ENCODE measurements around the gene DLG2.

Gene DLG2

DNA sequence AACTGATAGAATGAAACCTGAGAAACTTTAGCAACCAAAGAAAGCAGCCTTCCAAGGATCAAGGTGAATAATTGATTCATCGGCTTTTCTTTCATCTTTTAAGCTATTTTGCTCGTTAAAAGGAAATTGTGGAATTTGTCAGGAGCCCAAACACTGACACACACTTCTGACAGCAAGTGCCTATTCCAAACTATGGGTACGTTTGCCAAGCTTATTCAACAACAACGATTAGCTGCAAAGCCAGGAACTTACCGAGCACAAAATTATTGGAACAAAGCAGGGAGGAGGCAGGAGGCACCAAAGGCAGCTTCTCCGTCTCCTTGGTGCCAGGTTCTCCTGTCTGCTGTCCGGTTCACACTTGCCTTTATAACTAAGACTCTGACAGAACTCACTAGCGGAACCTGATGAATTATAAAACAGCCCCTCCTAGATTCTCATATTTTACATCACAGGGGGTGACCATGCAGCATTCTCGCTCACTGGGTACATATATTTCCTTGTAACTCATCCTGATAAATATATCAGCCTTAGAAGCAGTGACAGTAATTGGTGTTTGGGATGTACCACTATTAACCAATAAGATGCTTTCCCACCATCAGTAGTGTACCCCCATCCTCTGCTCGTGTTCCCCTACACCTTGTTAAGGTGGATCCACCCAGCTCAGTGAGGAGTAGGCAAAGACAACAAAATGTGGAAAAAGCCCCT is 1945.1 kb downstream of the DLG2 start:
- TF ChIP-seq, protein P1, sequence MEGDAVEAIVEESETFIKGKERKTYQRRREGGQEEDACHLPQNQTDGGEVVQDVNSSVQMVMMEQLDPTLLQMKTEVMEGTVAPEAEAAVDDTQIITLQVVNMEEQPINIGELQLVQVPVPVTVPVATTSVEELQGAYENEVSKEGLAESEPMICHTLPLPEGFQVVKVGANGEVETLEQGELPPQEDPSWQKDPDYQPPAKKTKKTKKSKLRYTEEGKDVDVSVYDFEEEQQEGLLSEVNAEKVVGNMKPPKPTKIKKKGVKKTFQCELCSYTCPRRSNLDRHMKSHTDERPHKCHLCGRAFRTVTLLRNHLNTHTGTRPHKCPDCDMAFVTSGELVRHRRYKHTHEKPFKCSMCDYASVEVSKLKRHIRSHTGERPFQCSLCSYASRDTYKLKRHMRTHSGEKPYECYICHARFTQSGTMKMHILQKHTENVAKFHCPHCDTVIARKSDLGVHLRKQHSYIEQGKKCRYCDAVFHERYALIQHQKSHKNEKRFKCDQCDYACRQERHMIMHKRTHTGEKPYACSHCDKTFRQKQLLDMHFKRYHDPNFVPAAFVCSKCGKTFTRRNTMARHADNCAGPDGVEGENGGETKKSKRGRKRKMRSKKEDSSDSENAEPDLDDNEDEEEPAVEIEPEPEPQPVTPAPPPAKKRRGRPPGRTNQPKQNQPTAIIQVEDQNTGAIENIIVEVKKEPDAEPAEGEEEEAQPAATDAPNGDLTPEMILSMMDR (IDR thresholded peaks at IDR 0.05; ENCODE audit: low read length, missing control alignments), result no peak
- no peak for DNase-seq (ENCODE audit: low read depth)
- H3K4me3 ChIP-seq (replicated peaks; ENCODE audit: low read depth, low read length), result no peak overlapping the region

DNA sequence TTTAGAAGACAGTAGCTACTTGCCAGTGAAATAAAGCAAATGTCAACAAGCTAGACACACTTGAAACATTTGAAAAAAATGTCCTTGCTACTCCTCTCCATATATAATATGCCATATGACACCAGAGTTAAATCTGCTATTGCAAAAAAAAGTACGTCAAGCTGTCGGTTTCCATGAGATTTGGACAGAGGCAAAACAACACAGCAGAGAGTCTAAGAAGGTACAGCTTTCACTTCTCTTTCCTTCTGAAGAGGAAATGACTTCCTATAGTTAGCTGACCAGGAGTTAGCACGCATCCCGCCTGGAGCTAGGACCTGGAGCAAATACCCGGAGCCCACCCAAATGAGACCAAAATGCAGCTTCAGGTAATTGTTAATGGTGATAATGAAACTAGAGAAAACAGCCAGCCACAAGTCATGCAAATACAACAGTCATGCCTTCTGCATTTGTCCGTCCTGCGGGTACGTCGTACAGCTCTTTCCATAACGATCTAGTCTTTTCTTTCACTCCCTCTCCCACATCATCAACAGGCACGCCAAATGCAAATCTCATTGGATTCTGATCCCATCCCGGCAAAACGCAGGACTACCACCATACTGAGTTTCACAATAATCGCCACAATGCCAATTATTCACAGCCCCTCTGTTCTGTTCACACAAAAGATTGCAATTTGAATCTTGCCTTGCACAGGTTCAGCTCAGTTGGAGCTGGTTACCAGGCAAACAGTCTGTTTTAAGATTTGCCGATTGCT is 1945.9 kb downstream of the DLG2 start:
- DNase-seq (ENCODE audit: low read depth), result peak; percentile 1
- no peak overlapping the region for H3K4me3 ChIP-seq (replicated peaks; ENCODE audit: low read depth, low read length)

DNA sequence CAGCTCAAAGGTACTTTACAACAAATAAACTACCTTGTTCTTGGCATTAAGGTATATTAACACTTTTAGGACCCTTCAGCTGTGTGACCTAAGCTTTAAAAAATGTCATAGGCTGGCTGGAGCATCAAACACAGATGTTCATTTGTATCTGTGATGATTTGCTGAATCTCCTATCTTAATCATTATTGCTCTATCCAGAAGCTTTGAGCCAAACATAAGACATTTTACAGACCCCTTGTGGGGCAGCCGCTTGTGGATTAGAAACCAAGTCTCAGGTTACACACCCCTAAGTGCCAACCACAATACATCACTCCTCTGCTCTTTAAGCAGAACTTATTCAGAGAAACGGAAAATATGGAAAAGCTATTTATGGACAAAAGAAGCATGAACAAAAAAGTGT is 1946.8 kb downstream of the DLG2 start:
- TF ChIP-seq, protein P1 (IDR thresholded peaks at IDR 0.05; ENCODE audit: low read length, missing control alignments), result no peak
- H3K4me3 ChIP-seq (replicated peaks; ENCODE audit: low read depth, low read length), result no peak overlapping the region
- DNase-seq (ENCODE audit: low read depth), result no peak

More for the DNA sequence above, 1945.9 kb downstream of the DLG2 start:
- TF ChIP-seq, protein P1 (IDR thresholded peaks at IDR 0.05; ENCODE audit: low read length, missing control alignments), result no peak

DNA sequence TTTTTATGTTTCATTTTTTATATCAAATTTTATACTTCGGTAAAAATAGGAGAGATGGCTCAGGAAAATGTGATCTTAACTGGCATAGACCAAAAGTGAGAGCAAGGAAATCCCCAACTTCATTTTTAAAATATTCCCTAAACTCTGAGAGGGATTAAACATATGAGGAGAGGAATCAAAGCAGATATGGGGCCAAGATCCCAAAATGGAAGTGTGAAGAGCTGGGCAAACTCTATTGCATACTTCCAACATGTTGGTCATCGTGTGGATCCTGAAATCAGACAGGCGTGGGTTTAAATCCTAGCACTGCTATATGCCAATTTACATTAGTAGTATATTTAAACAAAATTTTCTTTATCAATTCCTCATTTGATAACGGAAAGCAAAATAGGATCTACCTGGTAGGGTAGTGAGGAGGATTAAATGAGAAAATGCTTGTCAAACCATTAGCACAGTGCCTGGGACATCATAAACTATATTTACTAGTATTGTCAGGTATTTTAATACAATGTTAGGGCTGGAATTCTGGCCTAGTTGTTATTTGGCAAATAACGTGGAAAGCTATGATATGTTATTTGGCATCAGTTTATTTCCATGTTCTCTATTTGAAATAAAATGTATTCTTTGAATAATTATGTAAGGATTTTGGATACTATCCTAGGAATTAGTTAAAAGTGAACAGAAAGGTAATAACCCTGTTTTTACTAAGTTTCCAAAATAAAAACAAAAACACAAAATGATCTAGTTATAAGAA is 1948.1 kb downstream of the DLG2 start:
- DNase-seq (ENCODE audit: low read depth), result no peak
- TF ChIP-seq, protein P1 (IDR thresholded peaks at IDR 0.05; ENCODE audit: low read length, missing control alignments), result no peak
- H3K4me3 ChIP-seq (replicated peaks; ENCODE audit: low read depth, low read length), result no peak overlapping the region

DNA sequence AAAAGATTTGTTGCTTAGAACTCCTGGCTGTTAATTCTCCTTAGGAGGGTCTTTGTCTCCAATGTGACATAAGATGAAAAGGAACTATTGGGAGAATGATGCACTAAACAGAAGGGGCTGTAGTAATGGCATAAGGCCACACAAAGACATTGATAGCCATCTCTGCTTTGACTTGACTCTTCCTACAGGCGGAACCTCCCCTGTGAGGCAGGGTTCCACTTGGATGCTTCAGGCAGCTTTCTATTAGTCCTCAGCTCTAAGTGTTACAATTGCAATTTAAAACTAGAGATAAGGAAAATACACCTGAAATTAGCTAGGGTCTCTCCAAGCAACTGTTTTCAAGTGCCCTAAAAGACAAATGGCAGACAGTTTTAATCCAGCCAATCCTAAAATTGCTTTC is 1949.4 kb downstream of the DLG2 start:
- TF ChIP-seq, protein P1 (IDR thresholded peaks at IDR 0.05; ENCODE audit: low read length, missing control alignments), result no peak
- H3K4me3 ChIP-seq (replicated peaks; ENCODE audit: low read depth, low read length), result no peak overlapping the region
- DNase-seq (ENCODE audit: low read depth), result no peak

DNA sequence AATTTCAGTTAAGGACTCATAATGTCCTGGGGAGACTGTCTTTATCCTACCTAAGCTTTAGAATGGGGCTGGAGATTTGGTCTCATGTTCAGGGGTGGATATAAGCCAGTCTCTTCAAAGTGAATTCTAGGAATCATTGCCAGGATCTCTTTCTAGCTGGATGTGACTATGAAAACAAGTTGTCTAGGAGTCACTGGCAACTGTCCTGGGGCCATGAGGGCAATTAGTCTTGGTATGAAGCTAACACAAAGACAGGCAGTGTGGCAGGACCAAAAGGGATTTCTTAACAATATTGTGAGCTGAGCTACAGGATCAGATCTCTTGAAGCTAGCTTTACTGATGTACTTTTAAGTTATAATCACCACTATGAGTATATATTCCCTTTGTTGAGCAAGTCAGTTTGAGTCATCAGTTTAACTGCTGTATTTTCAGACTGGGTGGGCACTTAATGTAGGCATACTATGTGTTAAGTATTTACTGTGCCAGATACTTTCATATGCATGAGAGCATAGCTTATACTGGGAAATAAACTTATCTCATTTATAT is 1951.0 kb downstream of the DLG2 start:
- H3K4me3 ChIP-seq (replicated peaks; ENCODE audit: low read depth, low read length), result no peak overlapping the region
- DNase-seq (ENCODE audit: low read depth), result no peak
- TF ChIP-seq, protein P1 (IDR thresholded peaks at IDR 0.05; ENCODE audit: low read length, missing control alignments), result no peak
